Common myeloid progenitor, CD34-positive (primary cell): ENCODE data around the gene RNASE12.
A peak's percentile ranks its signal among the peaks of the same experiment; 100 is the strongest.
"Not testable (repeated sequence)": the region's sequence is repeated elsewhere in the genome, so short reads cannot be mapped to it uniquely, and the experiment has no call there.

Experiments
- CTCF ChIA-PET: fragments of 350-600 bp; sonication (Branson Sonifier 250); formaldehyde crosslinking; loops from one replicate; lab custom pipeline; 2021; ENCODE audit warnings: antibody characterized with exemption; lab: Charles Lee
- POLR2A ChIA-PET: fragments of 350-600 bp; sonication (Branson Sonifier 250); formaldehyde crosslinking; loops from one replicate; lab custom pipeline; 2021; ENCODE audit warnings: antibody characterized with exemption; lab: Charles Lee
- DNase-seq, 3 donors: peaks; one replicate each; pipeline versions ENCODE4 v3.0.0 to v3.0.0-alpha.2; 2013
- H3K27ac ChIP-seq, 2 experiments: 1 replicate in 1 of 2; 2 replicates in 1 of 2; pipeline ENCODE4 v1.7.0; 2013; ENCODE audit warnings: inconsistent platforms in 2 of 2, low read length in 2 of 2, mild to moderate bottlenecking in 2 of 2, low read depth in 1 of 2, moderate library complexity in 1 of 2; ENCODE audit not compliant: severe bottlenecking in 2 of 2, insufficient read depth in 1 of 2, poor library complexity in 1 of 2
- H3K27me3 ChIP-seq, 5 experiments: replicated peaks in 2 of 5; 1 replicate in 3 of 5; 2 replicates in 2 of 5; pipeline versions ENCODE4 v1.6.1 to v1.7.0; 2013; ENCODE audit warnings: low read length in 4 of 5, mild to moderate bottlenecking in 2 of 5, moderate library complexity in 2 of 5, inconsistent platforms in 1 of 5; ENCODE audit not compliant: insufficient read depth in 5 of 5, control insufficient read depth in 4 of 5
- H3K36me3 ChIP-seq, 4 experiments: 1 replicate in 2 of 4; 2 replicates in 2 of 4; pipeline versions ENCODE4 v1.6.1 to v1.7.0; 2013; ENCODE audit warnings: low read length in 3 of 4, control low read depth in 1 of 4, mild to moderate bottlenecking in 1 of 4; ENCODE audit not compliant: control insufficient read depth in 4 of 4, insufficient read depth in 4 of 4
- H3K4me1 ChIP-seq, 4 experiments: 1 replicate in 3 of 4; 2 replicates in 1 of 4; pipeline versions ENCODE4 v1.6.1 to v1.7.1; 2013; ENCODE audit warnings: low read length in 3 of 4, mild to moderate bottlenecking in 3 of 4, control low read depth in 1 of 4, inconsistent platforms in 1 of 4, moderate library complexity in 1 of 4; ENCODE audit not compliant: control insufficient read depth in 4 of 4, insufficient read depth in 4 of 4; ENCODE audit errors: control extremely low read depth in 1 of 4
- H3K4me3 ChIP-seq, 7 experiments: 1 replicate in 4 of 7; 2 replicates in 3 of 7; pipeline versions ENCODE4 v1.5.1 to v1.7.0; 2013; ENCODE audit warnings: mild to moderate bottlenecking in 7 of 7, low read length in 6 of 7, moderate library complexity in 6 of 7, inconsistent platforms in 2 of 7, low read depth in 2 of 7, control low read depth in 1 of 7; ENCODE audit not compliant: insufficient read depth in 4 of 7, control insufficient read depth in 1 of 7; ENCODE audit errors: extremely low read depth in 1 of 7
- H3K9me3 ChIP-seq, 5 experiments: 1 replicate in 4 of 5; 2 replicates in 1 of 5; pipeline versions ENCODE4 v1.6.1 to v1.7.1; 2013; ENCODE audit warnings: low read length in 4 of 5, mild to moderate bottlenecking in 2 of 5, inconsistent platforms in 1 of 5, low read depth in 1 of 5, moderate library complexity in 1 of 5; ENCODE audit not compliant: control insufficient read depth in 4 of 5, insufficient read depth in 2 of 5; ENCODE audit errors: control extremely low read depth in 1 of 5
- WGBS: methylation state at CpG from one replicate; pipeline ENCODE4 v1.1.5; 2013; ENCODE audit not compliant: insufficient coverage; 5-methylcytosine and 5-hydroxymethylcytosine counted together

Gene RNASE12

GRCh38 chr14:20622816-20623291 lies 31.7 kb upstream of the RNASE12 start:
- Histone ChIP-seq H3K4me1 (peaks cover 11 to 42% (median 34%) of the 10 kb centered on the region in 4 experiments), H3K4me3 (peak overlapping the region in 6 of 7 experiments; percentile 30 to 73 (median 54)), H3K27me3 (peaks cover 0 to 25% (median 14%) of the 10 kb centered on the region in 5 experiments), H3K9me3 (peaks cover 0 to 2% (median 0%) of the 10 kb centered on the region in 5 experiments), H3K27ac (no peak overlapping the region), H3K36me3 (no peaks in the 10 kb centered on the region)
- CTCF ChIA-PET, result interaction anchor here (0.7 to 6.2 kb wide), 7 partner anchors 10 to 69 kb away, joined by 3 to 37 read pairs (median 5); no protein-coding TSS in a partner anchor
- WGBS, result 3% methylated on average over 17 of the region's 29 CpGs
- DNase-seq, result peak in 1 of 3 donors; percentile 46
- POLR2A ChIA-PET, result interaction anchor here (1.0 kb wide), 1 partner anchor 9 kb away, joined by 3 read pairs; no protein-coding TSS in a partner anchor

GRCh38 chr14:20620798-20621478 lies 29.8 kb upstream of the RNASE12 start:
- Histone ChIP-seq H3K4me1 (peaks cover 11 to 47% (median 31%) of the 10 kb centered on the region in 4 experiments), H3K9me3 (peaks cover 0 to 2% (median 0%) of the 10 kb centered on the region in 5 experiments), H3K36me3 (no peaks in the 10 kb centered on the region), H3K27me3 (peaks cover 0 to 13% (median 6%) of the 10 kb centered on the region in 5 experiments), H3K4me3 (no peak overlapping the region), H3K27ac (no peak overlapping the region)
- CTCF ChIA-PET, result interaction anchor here (1.0 to 6.2 kb wide), 5 partner anchors 10 to 288 kb away, joined by 3 to 37 read pairs (median 4); no protein-coding TSS in a partner anchor
- WGBS, result 83% methylated on average over 1 of the region's 2 CpGs
- no peak for DNase-seq
- POLR2A ChIA-PET, result no interaction called here

- H3K4me1 ChIP-seq, result peaks cover 6 to 37% (median 27%) of the 10 kb centered on the region in 4 experiments
- H3K9me3 ChIP-seq, H3K27me3 ChIP-seq, DNase-seq, H3K4me3 ChIP-seq, H3K36me3 ChIP-seq, H3K27ac ChIP-seq: not testable (repeated sequence)
- CTCF ChIA-PET, result interaction anchor here (1.0 to 6.2 kb wide), 2 partner anchors 11 to 18 kb away, joined by 3 to 37 read pairs; no protein-coding TSS in a partner anchor
- POLR2A ChIA-PET, result interaction anchor here (0.7 kb wide), 1 partner anchor 267 kb away, joined by 3 read pairs; no protein-coding TSS in a partner anchor
- 100% methylated on average over 1 of the region's 6 CpGs for WGBS
These were observed 28.5 kb upstream of the RNASE12 start for GRCh38 chr14:20619688-20620087.

- Histone ChIP-seq H3K9me3 (peaks cover 0 to 2% (median 0%) of the 10 kb centered on the region in 5 experiments), H3K27me3 (peaks cover 0 to 3% (median 0%) of the 10 kb centered on the region in 5 experiments), H3K4me3 (no peak overlapping the region), H3K27ac (peak overlapping the region in 1 of 2 experiments; percentile 29), H3K4me1 (peaks cover 4 to 34% (median 20%) of the 10 kb centered on the region in 4 experiments), H3K36me3 (no peaks in the 10 kb centered on the region)
- CTCF ChIA-PET, result interaction anchor here (0.9 to 6.2 kb wide), 3 partner anchors 9 to 78 kb away, joined by 3 to 37 read pairs (median 3); no protein-coding TSS in a partner anchor
- 56% methylated on average over 2 of the region's 4 CpGs for WGBS
- peak in 2 of 3 donors; percentile 85 for DNase-seq
- POLR2A ChIA-PET, result interaction anchor here (0.8 to 1.2 kb wide), 2 partner anchors 10 to 276 kb away, joined by 3 to 11 read pairs; no protein-coding TSS in a partner anchor
These were observed 27.1 kb upstream of the RNASE12 start for GRCh38 chr14:20618271-20618749.

- Histone ChIP-seq H3K4me3 (no peak overlapping the region), H3K27me3 (peaks cover 0 to under 1% (median 0%) of the 10 kb centered on the region in 5 experiments), H3K27ac (peak overlapping the region in 1 of 2 experiments; percentile 29), H3K36me3 (no peaks in the 10 kb centered on the region), H3K4me1 (peaks cover 3 to 32% (median 16%) of the 10 kb centered on the region in 4 experiments), H3K9me3 (no peaks in the 10 kb centered on the region)
- WGBS, result 86% methylated on average over 7 of the region's 12 CpGs
- no peak for DNase-seq
- ChIA-PET POLR2A (interaction anchor here (1.2 kb wide), 1 partner anchor 11 kb away, joined by 3 read pairs; no protein-coding TSS in a partner anchor), CTCF (interaction anchor here (0.9 to 6.2 kb wide), 4 partner anchors 8 to 79 kb away, joined by 3 to 37 read pairs (median 4); no protein-coding TSS in a partner anchor)
These were observed 26.2 kb upstream of the RNASE12 start for GRCh38 chr14:20617138-20618003.

- 94% methylated on average over 5 of the region's 5 CpGs for WGBS
- Histone ChIP-seq H3K36me3 (no peaks in the 10 kb centered on the region), H3K4me3 (no peak overlapping the region), H3K4me1 (peaks cover 3 to 42% (median 16%) of the 10 kb centered on the region in 4 experiments), H3K27me3 (no peaks in the 10 kb centered on the region), H3K9me3 (no peaks in the 10 kb centered on the region), H3K27ac (no peak overlapping the region)
- POLR2A ChIA-PET, result no interaction called here
- no peak for DNase-seq
- CTCF ChIA-PET, result interaction anchor here (1.1 to 1.6 kb wide), 3 partner anchors 49 to 75 kb away, joined by 3 to 4 read pairs (median 4); no protein-coding TSS in a partner anchor
These were observed 24.8 kb upstream of the RNASE12 start for GRCh38 chr14:20615996-20616395.
